ENCODE measurements around the gene GAA. TPM values are rescaled to one million over a fixed set of nuclear protein-coding genes. Genes with fewer than 3 reads are reported as not detected.

GAA gene
- total and polyA plus RNA-seq, 2 of the 13 experiments (the other 11 are each of a cell fraction or from before 2014, with no cell fraction given) = 21.6 to 36.4 TPM

- TF ChIP-seq ARID4A (CRISPR knock-in tag; IDR thresholded peaks at IDR 0.05; ENCODE audit: borderline replicate concordance) (peak; percentile 42; the same call in 1 of the 2 replicates), FOSL2 (CRISPR knock-in tag; IDR thresholded peaks at IDR 0.05) (peak; percentile 13; the same call in 1 of the 2 replicates), ZBTB4 (CRISPR knock-in tag; IDR thresholded peaks at IDR 0.05; ENCODE audit: borderline replicate concordance) (no peak; the same call in 1 of the 2 replicates), ELF1 (CRISPR knock-in tag; IDR thresholded peaks at IDR 0.05) (peak; percentile 57; the same call in 1 of the 2 replicates), ELF3 (CRISPR knock-in tag; IDR thresholded peaks at IDR 0.05) (0 out of 2 replicates have a peak, but pooled peaks have one; percentile 35), ZNF143 (CRISPR knock-in tag; IDR thresholded peaks at IDR 0.05) (0 out of 2 replicates have a peak, but pooled peaks have one; percentile 12), SMC3 (IDR thresholded peaks at IDR 0.05; ENCODE audit: low read length) (peak; percentile 92), IRF2 (CRISPR knock-in tag; IDR thresholded peaks at IDR 0.05) (peak; percentile 39; the same call in 1 of the 2 replicates), CERS6 (CRISPR knock-in tag; IDR thresholded peaks at IDR 0.05) (no peak), ONECUT2 (CRISPR knock-in tag; IDR thresholded peaks at IDR 0.05) (peak; percentile 85), SOX13 (IDR thresholded peaks at IDR 0.05) (no peak), SOX13 (CRISPR knock-in tag; conservative IDR thresholded peaks at IDR 0.05 in 1 of 2, IDR thresholded peaks at IDR 0.05 in 1 of 2) (0 out of 4 replicates have a peak, but pooled peaks of 1 of the 2 experiments have one; percentile 15), MATR3 (CRISPR knock-in tag; IDR thresholded peaks at IDR 0.05) (no peak), ZNF772 (CRISPR knock-in tag; IDR thresholded peaks at IDR 0.05) (no peak), ZFY (CRISPR knock-in tag; IDR thresholded peaks at IDR 0.05) (peak; percentile 68), HOXA7 (CRISPR knock-in tag; IDR thresholded peaks at IDR 0.05) (0 out of 2 replicates have a peak, but pooled peaks have one; percentile 41), PLRG1 (conservative IDR thresholded peaks at IDR 0.05) (no peak), NRL (CRISPR knock-in tag; IDR thresholded peaks at IDR 0.05; ENCODE audit: borderline replicate concordance) (peak; percentile 27; the same call in 1 of the 2 replicates), MAX (IDR thresholded peaks at IDR 0.05) (peak; percentile 14), ZNF530 (CRISPR knock-in tag; IDR thresholded peaks at IDR 0.05; ENCODE audit: low read depth) (no peak), MAZ (IDR thresholded peaks at IDR 0.05; ENCODE audit: borderline replicate concordance, low read depth, low read length) (peak; percentile 58; the same call in 1 of the 2 replicates), MAZ (CRISPR knock-in tag; IDR thresholded peaks at IDR 0.05; ENCODE audit: low read depth) (no peak)
These were observed 23.1 kb downstream of the GAA start (continued) for GRCh38 chr17:80124351-80124981.

Data from HepG2 (cell line).